HG03060 (cell line): Measurements from ENCODE around the gene RERE.
"Not testable (repeated sequence)": the region's sequence is repeated elsewhere in the genome, so short reads cannot be mapped to it uniquely, and the experiment has no call there.

Experiments
- ATAC-seq: cut with Tn5 transposase; IDR thresholded peaks from one replicate; pipeline ENCODE4 v1.9.1; 2021; ENCODE audit warnings: low read depth, moderate number of reproducible peaks; ENCODE audit not compliant: unreplicated experiment

Gene RERE

GRCh38 chr1:8595941-8596340, 221.5 kb downstream of the RERE start:
- ATAC-seq: no peak

GRCh38 chr1:8595332-8595731, 222.1 kb downstream of the RERE start:
- ATAC-seq: no peak

GRCh38 chr1:8593292-8593691, 224.1 kb downstream of the RERE start:
- ATAC-seq: not testable (repeated sequence)

GRCh38 chr1:8591569-8591968, 225.9 kb downstream of the RERE start:
- no peak for ATAC-seq

- ATAC-seq: no peak
These were observed 226.6 kb downstream of the RERE start for GRCh38 chr1:8590721-8591351.

GRCh38 chr1:8589571-8589970, 227.9 kb downstream of the RERE start:
- no peak for ATAC-seq

- ATAC-seq: no peak
These were observed 229.7 kb downstream of the RERE start for GRCh38 chr1:8587784-8588183.

- no peak for ATAC-seq
These were observed 231.0 kb downstream of the RERE start for GRCh38 chr1:8586438-8586837.

- no peak for ATAC-seq
These were observed 233.1 kb downstream of the RERE start for GRCh38 chr1:8584316-8584715.

GRCh38 chr1:8583031-8583430, 234.4 kb downstream of the RERE start:
- ATAC-seq: no peak

GRCh38 chr1:8580566-8580965, 236.9 kb downstream of the RERE start:
- ATAC-seq: no peak

GRCh38 chr1:8578936-8579335, 238.5 kb downstream of the RERE start:
- no peak for ATAC-seq

- ATAC-seq: no peak
These were observed 239.1 kb downstream of the RERE start for GRCh38 chr1:8578132-8578877.

- no peak for ATAC-seq
These were observed 242.5 kb downstream of the RERE start for GRCh38 chr1:8574985-8575384.

GRCh38 chr1:8572106-8572505, 245.3 kb downstream of the RERE start:
- ATAC-seq: no peak

- no peak for ATAC-seq
These were observed 246.0 kb downstream of the RERE start for GRCh38 chr1:8571200-8571984.

GRCh38 chr1:8570465-8570864, 247.0 kb downstream of the RERE start:
- ATAC-seq: no peak

- ATAC-seq: no peak
These were observed 248.2 kb downstream of the RERE start for GRCh38 chr1:8569242-8569641.

- no peak for ATAC-seq
These were observed 248.6 kb downstream of the RERE start for GRCh38 chr1:8568837-8569236.

- no peak for ATAC-seq
These were observed 250.3 kb downstream of the RERE start for GRCh38 chr1:8567146-8567545.

- ATAC-seq: no peak
These were observed 251.6 kb downstream of the RERE start for GRCh38 chr1:8565802-8566201.
